Activated CD8-positive, alpha-beta T cell treated with anti-CD3 and anti-CD28 coated beads for 36 hours (primary cell): ENCODE data around the gene SIGMAR1. TPM values are rescaled to one million over a fixed set of nuclear protein-coding genes. Genes with fewer than 3 reads are reported as not detected.
A peak's percentile ranks its signal among the peaks of the same experiment; 100 is the strongest.

Experiments used
- ATAC-seq: fragments of 200-7000 bp; cut with Tn5 transposase; one replicate; pipeline ENCODE4 v1.10.0; 2021; ENCODE audit warnings: mild to moderate bottlenecking, moderate library complexity
- CTCF ChIA-PET: fragments of 350-600 bp; sonication (Branson Sonifier 250); formaldehyde crosslinking; loops from one replicate; lab custom pipeline; 2021; ENCODE audit warnings: antibody characterized with exemption; lab: Charles Lee
- POLR2A ChIA-PET: fragments of 350-600 bp; sonication (Branson Sonifier 250); formaldehyde crosslinking; loops from one replicate; lab custom pipeline; 2021; ENCODE audit warnings: antibody characterized with exemption; lab: Charles Lee
- DNase-seq: peaks from one replicate; pipeline ENCODE4 v3.0.0-alpha.2; 2020
- H3K27ac Mint-ChIP-seq: one replicate; pipeline ENCODE4 v1.8.0; 2021; ENCODE audit warnings: mild to moderate bottlenecking, mixed read lengths
- H3K27me3 Mint-ChIP-seq: one replicate; pipeline ENCODE4 v1.8.0; 2021; ENCODE audit warnings: mixed read lengths
- H3K36me3 Mint-ChIP-seq: one replicate; pipeline ENCODE4 v1.8.0; 2021; ENCODE audit warnings: low read depth, mixed read lengths
- H3K4me1 Mint-ChIP-seq: one replicate; pipeline ENCODE4 v1.8.0; 2021; ENCODE audit warnings: low read depth, mixed read lengths
- H3K4me3 Mint-ChIP-seq: one replicate; pipeline ENCODE4 v1.8.0; 2021; ENCODE audit warnings: mild to moderate bottlenecking, moderate library complexity, mixed read lengths
- H3K9me3 Mint-ChIP-seq: one replicate; pipeline ENCODE4 v1.8.0; 2021; ENCODE audit warnings: mixed read lengths
- intact Hi-C: fragments of 100-400 bp; cut with micrococcal nuclease; formaldehyde crosslinking; loops from one replicate; pipeline ENCODE4 v1.10.0; 2022
- total RNA-seq, 2 experiments: library from RNA; stranded (reverse); gene quantifications; one replicate each; pipeline ENCODE4 v1.2.3, GENCODE V29; 2021
- TF ChIP-seq, protein P1 (sequence below): fragments of 200-600 bp; IDR thresholded peaks from one replicate; pipeline ENCODE4 v1.8.0; 2022; ENCODE audit warnings: antibody characterized with exemption, mild to moderate bottlenecking

Gene SIGMAR1
- total RNA-seq, 2 experiments from 2014 or later = 80.7 to 81.2 TPM

DNA sequence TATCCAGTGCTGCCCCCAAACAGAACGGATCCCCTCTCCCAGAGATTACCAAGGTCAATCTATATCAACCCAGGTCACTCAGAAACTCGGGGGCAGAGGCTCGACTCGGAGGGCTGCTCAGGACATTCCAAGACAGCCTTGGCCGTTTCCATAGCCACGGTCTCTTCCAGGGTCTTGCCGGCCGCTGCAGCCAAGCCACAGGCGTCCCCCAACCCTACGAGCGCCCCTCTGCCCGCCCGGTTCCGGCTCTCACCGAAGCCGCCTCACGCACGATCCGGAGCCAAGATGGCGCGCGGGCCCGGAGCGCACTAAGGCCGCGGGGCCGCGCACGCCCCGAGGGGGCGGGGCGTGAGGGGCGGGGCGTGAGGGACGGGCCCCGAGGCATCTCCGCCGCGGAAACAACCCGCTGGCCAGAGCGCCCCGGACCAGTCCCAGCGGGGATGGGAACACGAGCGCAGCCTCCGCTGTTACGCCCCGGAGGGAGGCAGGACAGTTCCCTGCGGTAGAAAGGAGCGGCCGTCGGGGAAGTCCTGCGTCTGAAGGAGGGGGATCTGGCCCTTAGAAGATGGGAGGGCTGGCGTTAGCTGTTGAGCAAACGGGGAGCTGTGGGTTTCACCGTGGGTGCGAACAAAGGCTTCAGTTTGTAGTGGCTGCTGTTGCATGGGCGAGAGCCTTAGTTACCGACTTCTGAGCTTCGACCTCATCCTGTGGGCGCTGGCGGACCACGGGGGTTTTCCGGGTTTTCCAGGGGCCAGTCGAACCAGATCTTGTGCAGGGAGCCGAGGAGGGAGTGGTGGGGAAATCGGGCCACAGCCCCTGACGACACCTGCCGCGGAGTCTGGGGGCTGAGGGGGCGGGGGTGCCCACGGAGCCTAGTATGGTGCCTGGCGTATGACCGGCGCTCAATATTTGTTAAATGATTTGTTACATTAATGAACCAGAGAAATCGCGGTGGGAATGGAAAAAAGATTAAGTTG is 25.5 kb downstream of the SIGMAR1 start, which contains the start of gene RPP25L:
Gene RPP25L, minus strand, starts transcription at position 287 of the 977 bp plus-strand sequence. CDS start 801 bp downstream, outside the sequence.
- ATAC-seq = peak; percentile 97
- POLR2A ChIA-PET = interaction anchor here (1.0 to 2.2 kb wide), 4 partner anchors 9 to 34 kb away, joined by 4 to 35 read pairs (median 4); partner anchors contain the start of genes DCTN3, GALT and SIGMAR1

DNA sequence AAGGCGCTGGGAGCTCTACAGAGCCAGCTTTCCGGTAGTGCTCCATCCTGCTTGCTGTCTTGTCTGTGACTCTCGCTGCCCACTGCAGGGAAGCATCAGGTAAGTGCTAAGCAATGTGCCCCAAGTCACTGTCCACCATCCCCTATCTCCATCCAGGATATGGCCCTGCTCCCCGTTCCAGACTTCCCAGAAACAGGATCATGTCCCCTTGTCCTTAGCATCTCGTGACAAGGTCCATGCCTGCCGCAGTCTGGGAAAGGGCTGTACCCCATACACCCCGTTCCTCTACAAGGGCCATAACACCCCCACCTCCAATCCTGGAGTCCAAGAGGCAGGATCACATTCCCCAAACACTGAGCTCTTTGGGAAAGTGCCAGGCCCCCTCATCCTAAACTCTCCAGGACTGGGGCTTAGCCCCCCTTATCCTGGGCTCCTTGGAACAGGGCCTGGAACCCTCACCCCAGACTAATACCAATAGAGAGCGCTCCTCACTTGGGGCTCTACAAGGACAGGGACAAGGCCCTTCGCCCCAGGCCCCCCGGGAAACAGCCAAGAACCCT is 26.3 kb downstream of the SIGMAR1 start:
- Mint-ChIP-seq H3K27me3 (no peaks in the 10 kb centered on the region), H3K4me3 (peak overlapping the region; percentile 87), H3K4me1 (peaks cover 20% of the 10 kb centered on the region), H3K36me3 (peaks cover 17% of the 10 kb centered on the region), H3K27ac (peak overlapping the region; percentile 92), H3K9me3 (no peaks in the 10 kb centered on the region)
- POLR2A ChIA-PET = interaction anchor here (1.0 to 2.2 kb wide), 4 partner anchors 9 to 155 kb away, joined by 4 to 35 read pairs (median 4); partner anchors contain the start of genes DCTN3 and SIGMAR1
- DNase-seq = no peak
- CTCF ChIA-PET = interaction anchor here (0.6 to 8.3 kb wide), 10 partner anchors 9 to 461 kb away, joined by 3 to 142 read pairs (median 6); partner anchors contain the start of genes DCTN3, GALT, MYORG and SIGMAR1
- TF ChIP-seq, protein P1, sequence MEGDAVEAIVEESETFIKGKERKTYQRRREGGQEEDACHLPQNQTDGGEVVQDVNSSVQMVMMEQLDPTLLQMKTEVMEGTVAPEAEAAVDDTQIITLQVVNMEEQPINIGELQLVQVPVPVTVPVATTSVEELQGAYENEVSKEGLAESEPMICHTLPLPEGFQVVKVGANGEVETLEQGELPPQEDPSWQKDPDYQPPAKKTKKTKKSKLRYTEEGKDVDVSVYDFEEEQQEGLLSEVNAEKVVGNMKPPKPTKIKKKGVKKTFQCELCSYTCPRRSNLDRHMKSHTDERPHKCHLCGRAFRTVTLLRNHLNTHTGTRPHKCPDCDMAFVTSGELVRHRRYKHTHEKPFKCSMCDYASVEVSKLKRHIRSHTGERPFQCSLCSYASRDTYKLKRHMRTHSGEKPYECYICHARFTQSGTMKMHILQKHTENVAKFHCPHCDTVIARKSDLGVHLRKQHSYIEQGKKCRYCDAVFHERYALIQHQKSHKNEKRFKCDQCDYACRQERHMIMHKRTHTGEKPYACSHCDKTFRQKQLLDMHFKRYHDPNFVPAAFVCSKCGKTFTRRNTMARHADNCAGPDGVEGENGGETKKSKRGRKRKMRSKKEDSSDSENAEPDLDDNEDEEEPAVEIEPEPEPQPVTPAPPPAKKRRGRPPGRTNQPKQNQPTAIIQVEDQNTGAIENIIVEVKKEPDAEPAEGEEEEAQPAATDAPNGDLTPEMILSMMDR = no peak
- intact Hi-C loops = no loop called here
- ATAC-seq = peak; percentile 9

More for the DNA sequence above, 25.5 kb downstream of the SIGMAR1 start, which contains the start of gene RPP25L:
- Mint-ChIP-seq H3K27ac (peak within 1 kb of the TSS; percentile 92), H3K27me3 (no peaks in the 10 kb centered on the region), H3K9me3 (no peaks in the 10 kb centered on the region), H3K4me1 (peaks cover 20% of the 10 kb centered on the region), H3K4me3 (peak within 1 kb of the TSS; percentile 87), H3K36me3 (peaks cover 17% of the 10 kb centered on the region)
- DNase-seq = peak; percentile 86
- TF ChIP-seq, protein P1 = no peak
- intact Hi-C loops = loop anchor here (2.0 kb wide), 1 partner anchor 23 kb away; no protein-coding TSS in a partner anchor
- CTCF ChIA-PET = interaction anchor here (0.9 to 8.3 kb wide), 9 partner anchors 8 to 235 kb away, joined by 3 to 142 read pairs (median 7); partner anchors contain the start of genes DCTN3, GALT, MYORG and SIGMAR1

DNA sequence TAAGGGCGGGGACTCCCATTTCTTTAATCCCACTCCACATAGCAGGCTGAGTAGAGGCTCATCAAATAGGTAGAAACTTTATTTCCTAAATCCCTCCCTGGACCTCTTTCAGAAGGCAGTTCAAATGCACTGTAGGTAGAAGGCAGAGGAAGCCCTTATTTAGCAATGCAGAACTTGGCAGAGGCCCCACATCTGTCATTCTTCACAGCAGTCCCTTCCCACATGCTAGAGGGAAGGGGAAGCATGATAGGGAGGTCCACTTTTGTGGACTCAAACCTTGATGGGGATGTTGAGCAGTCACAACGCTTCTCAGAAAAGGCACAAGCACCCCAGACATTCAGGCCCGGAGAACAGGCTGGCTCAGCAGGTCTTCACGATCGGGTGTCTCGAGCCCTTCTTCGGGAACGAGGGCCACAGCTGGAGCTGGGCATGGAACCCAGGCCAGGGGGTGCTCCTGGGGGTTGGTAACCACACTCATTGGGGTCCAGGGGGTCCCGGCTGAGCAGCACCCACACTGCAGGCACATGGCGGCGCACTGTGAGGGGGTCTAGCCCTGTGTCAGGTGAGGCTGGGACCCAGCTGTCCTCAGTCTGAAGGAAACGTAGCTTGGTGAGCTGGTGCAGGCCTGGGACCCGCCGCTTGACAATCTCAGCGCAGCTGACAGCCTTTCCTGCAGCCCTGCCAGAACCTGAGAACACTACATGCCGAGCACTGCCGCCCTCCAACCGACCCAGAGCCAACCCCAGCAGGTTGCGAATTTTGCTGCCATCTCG is 27.0 kb downstream of the SIGMAR1 start:
- ATAC-seq (no peak), DNase-seq (no peak)
- POLR2A ChIA-PET = interaction anchor here (1.0 to 2.2 kb wide), 4 partner anchors 10 to 154 kb away, joined by 4 to 35 read pairs (median 4); partner anchors contain the start of genes DCTN3 and SIGMAR1
- TF ChIP-seq, protein P1 = no peak
- Mint-ChIP-seq H3K36me3 (peaks cover 17% of the 10 kb centered on the region), H3K27ac (no peak overlapping the region), H3K9me3 (no peaks in the 10 kb centered on the region), H3K4me3 (peak overlapping the region; percentile 87), H3K4me1 (peaks cover 20% of the 10 kb centered on the region), H3K27me3 (no peaks in the 10 kb centered on the region)
- CTCF ChIA-PET = interaction anchor here (0.6 to 8.3 kb wide), 9 partner anchors 10 to 461 kb away, joined by 3 to 142 read pairs (median 7); partner anchors contain the start of genes DCTN3, GALT, SIGMAR1 and VCP
- intact Hi-C loops = no loop called here

DNA sequence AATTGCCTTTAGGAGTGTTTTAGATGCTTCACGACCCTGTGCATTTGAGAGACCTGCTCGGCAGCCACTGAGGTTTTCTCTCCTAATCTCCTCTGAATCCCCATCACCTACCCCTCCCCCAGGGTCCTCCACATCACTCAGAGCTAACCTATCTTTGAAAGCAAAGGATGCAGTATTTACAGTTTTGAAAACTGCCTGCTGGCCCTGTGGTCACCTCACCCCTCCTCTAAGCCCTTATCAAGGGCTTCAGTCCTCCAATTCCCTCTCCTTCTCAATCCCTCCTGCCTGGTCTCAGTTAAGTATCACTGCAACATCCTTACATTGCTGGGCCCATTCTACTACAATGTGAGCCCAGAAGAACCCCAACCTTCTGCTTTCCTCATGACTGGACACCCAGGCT is 30.3 kb downstream of the SIGMAR1 start:
- Mint-ChIP-seq H3K4me1 (peaks cover 12% of the 10 kb centered on the region), H3K4me3 (no peak overlapping the region), H3K27ac (no peak overlapping the region), H3K36me3 (peaks cover 17% of the 10 kb centered on the region), H3K9me3 (no peaks in the 10 kb centered on the region), H3K27me3 (no peaks in the 10 kb centered on the region)
- TF ChIP-seq, protein P1 = no peak
- DNase-seq = no peak
- ATAC-seq = no peak
- ChIA-PET POLR2A (no interaction called here), CTCF (interaction anchor here (1.0 to 5.4 kb wide), 7 partner anchors 16 to 203 kb away, joined by 3 to 38 read pairs (median 4); no protein-coding TSS in a partner anchor)
- intact Hi-C loops = no loop called here
